GM19468 (cell line): ENCODE measurements around the gene TBC1D4.
"Not testable (repeated sequence)": the region's sequence is repeated elsewhere in the genome, so short reads cannot be mapped to it uniquely, and the experiment has no call there.

ENCODE experiments used
- ATAC-seq: cut with Tn5 transposase; IDR thresholded peaks from one replicate; pipeline ENCODE4 v1.9.1; 2021; ENCODE audit warnings: mild to moderate bottlenecking, moderate library complexity, moderate number of reproducible peaks; ENCODE audit not compliant: unreplicated experiment; ENCODE audit errors: extremely low read depth

Gene TBC1D4

DNA sequence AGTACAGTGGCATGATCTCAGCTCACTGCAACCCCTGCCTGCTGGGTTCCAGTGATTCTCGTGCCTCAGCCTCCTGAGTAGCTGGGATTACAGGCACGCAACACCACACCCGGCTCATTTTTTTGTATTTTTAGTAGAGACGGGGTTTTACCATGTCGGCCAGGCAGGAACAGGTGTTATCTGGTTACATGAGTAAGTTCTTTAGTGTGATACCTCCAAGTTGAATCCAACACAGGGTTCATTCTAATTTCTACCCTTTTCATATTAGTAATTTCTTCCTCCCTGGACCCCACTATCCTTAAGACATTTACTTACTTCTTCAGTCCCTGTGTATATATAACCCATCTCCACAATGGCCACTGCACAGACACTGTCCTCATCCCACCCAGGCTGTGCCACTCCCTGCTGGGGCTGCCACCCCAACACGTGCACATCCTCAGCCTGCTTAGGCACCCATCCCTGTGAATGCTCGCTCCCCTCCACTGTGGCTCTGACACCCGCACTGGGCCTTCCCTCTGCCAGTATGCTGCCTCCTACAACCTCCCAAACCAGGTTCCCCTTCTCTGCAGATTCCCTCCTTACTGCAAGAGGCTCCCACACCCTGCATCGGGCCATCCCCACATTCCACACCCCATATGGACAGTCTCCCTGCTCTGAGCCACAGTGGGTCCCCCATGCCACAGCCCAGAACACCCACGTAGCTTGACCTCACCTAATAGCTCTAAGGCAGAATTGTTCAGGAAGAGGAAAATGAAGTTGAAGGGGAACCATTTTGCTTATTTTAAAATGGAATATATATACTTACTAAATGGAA is 147.1 kb downstream of the TBC1D4 start:
- no peak for ATAC-seq

DNA sequence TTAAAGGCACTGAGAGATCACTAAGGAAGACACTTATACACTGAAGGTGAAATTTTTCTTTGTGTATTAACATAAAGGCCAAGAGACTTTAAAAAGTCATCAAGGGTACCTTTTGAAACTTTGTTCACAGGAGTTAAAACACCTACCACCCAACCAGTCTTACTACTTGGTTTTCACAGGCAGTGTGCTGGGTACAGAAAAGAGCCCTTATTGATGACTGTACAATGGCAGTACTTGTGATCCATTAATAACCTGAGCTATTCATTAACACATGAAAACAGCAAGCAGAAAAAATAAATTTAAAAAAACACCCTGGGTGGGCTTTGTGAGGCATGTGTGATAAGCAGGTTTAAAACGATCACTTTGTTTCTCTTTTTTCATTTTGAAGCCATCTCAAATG is 148.9 kb downstream of the TBC1D4 start:
- no peak for ATAC-seq

DNA sequence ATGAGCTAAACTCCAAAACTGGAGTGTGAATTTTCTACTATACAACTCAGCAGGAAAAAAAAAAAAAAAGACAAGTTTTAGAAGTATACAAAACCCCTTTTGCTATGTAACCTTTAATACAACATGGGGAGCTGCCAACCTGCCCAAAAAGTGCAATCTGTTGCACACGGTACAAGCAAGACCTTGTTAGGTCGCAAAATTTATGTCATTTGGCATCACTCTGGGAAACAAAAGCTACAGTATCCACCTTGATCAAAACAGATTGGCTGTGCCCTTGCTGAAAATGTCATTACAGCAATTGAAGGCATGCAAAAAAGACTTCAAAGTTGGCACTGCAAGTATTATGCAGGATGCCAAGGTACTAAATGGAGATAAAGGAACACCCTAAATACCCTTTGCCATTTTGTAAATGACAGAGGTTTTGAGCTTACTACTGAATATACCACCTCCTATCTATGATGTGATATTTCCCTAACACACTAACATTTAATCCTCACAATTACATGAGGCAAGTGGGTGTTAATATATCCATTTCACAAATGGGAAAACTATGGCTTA is 150.1 kb downstream of the TBC1D4 start:
- ATAC-seq = no peak

DNA sequence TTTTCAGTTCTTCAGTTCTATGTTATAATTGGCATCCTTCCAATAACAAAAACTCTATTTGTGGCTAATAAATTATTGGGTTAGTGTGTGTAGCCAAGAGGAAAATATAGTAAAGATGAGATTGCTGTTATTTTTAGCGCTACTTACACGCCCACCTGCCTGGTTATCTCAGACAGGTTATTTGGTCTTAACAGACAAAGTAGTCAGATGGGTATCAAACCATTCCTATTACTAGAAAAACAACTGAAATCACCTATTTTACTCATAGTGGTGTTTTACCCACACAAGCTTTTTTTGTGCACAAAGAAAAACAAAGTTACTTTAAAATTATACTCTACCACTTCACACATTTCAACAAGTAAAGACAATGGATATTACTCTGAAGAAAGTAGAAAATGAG is 151.2 kb downstream of the TBC1D4 start:
- no peak for ATAC-seq

DNA sequence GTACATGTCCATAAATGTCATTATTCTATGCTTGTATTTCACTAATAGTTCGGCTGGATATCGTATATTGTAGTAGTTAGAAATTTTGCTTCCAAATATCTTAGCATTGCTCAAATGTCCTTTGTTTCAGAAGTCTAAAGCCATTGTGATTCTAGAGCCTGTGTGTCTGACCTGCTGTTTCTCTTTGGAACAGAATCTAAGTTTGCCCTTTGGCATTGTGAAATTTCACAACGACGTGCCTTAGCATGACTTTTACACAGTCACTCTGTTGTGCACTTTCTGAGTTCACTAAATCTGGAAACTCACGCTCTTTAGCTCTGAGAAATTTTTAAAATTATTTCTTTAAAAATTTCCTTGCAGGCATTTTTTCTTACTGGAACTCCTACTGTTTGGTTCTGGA is 152.2 kb downstream of the TBC1D4 start:
- no peak for ATAC-seq

DNA sequence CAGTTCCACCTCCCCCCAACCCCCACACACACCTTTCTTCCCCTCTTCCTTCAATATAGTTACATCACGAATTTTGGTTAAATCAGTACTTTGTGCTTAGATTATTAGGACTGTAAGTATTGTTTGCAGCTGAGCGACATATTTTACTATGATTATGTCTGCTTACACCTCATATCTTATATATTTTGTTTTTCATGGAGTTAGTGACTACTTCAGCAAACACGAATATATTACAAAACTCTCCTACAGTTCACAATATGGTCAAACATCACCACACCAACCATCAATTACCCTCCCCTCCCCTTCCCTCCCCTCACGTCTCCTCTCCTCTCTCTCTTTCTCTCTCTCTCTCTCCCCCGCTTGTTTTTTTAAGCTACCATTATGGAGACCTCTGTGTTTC is 152.9 kb downstream of the TBC1D4 start:
- ATAC-seq = no peak

DNA sequence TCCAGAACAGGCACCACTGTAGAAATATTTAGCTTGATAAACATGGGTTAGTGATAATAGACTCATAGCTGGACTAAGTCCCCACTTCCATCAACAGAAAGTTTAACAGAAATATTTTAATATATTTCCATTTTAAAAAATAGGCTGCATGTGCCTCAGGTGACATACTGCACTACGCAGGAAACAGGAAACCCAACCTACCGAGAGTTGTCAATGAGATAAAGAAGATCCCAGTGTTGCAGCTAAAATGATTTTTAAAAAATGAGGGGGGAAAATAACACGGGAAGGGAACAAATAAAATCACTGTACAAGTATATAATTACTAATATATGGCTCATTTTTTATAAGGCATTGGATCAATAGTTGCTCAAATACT is 154.8 kb downstream of the TBC1D4 start:
- no peak for ATAC-seq

DNA sequence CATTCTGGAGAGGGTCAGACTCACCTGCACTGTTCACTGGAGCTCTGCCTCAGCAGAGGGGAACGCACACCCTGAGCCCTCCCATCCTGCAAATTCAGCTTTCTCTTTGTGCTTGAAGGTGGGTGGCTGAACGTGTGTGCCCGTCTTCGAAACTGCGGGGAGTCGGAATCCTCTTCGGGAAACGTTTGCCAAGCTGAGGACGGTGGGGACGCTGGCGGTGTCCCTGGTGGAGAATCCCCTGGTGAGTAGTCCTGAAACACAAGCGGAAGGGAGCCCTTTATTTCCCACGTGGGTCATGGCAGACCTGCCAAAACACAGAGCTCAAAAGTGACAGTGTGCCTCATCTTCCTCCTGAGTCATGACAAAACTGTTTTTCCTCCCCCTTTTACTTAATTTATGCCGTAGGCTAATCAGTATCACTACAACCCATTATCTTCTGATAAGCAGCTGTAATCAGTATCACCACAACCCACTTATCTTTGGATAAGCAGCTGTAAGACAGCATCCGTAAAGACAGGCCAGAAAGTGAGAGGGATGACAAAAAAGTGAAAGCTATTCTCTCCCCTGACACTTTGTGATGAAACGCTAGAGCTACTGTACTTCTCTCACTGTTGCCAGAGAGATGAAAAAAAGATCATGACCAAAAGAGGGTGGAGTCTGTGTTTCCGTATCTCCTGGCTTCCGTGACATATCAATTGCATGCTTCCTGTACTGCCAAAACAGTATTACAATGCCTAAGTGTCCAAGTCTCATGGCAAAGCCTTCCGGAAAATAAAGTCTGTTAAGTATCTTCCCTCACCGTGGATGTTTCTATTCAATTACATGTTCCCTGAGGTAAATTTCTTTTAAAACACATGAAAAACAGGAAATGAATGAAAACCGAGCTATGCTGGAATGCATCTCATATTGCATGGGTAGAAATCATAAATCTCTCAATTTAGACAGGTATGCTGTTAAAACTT is 155.5 kb downstream of the TBC1D4 start:
- ATAC-seq = peak; percentile 93

DNA sequence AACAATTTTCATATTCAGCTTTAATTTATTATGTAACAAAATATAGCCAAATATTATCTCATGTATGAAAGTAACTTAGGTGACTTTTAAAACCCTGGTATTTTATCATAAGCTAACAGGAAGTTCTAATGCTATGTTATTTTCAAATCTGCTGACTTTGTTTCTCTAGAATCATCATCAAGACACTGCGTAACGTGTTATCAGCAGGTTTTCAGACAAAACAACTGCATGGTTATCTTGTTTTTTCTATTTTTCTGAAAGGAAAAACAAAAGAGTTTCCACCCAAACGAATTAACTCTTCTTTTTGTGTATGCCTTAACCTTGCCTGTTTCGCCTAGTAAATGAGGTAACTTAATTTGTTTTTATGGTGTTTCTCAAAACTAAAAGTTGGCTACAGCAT is 156.3 kb downstream of the TBC1D4 start:
- ATAC-seq = no peak

DNA sequence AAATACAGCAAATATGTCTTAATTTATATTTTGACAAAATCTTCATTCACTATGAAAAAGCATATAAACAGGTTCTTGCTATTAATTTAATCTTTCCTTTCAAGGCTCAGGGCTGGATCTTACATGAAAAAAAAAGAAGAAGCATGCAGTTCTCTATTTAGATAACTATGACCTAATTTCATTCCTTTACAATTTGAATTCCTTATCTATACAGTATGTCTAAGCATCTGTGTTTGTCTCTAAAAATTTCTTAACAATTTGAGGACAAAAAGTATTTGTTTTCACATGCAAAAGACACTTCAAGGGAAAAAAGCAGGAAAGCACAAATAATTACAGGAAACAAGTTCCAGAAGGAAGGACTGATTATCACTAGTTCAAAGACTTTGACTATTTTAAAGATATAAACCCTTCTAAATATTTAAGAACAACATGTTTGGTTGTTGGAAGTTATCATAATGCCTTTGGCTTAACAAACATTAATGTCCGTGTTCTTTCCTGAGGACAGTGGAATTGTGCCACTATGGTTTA is 157.5 kb downstream of the TBC1D4 start:
- no peak for ATAC-seq

DNA sequence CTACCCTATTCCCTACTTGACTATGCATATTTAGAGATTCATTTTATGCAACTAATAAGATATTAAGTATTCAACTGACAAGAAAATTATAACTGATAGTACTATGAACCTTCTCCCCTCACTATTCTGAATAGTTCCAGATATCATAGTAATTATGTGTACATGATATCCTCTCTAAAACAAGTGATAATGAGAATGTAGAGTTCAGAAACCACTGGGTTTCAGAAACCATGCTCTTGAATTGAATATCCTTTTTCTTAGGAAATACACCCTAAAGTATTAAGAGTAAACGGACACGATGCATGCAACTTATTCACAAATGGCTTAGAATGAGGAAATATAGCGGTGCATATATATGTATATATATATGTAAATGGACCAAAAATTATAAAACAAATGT is 160.9 kb downstream of the TBC1D4 start:
- ATAC-seq = no peak

DNA sequence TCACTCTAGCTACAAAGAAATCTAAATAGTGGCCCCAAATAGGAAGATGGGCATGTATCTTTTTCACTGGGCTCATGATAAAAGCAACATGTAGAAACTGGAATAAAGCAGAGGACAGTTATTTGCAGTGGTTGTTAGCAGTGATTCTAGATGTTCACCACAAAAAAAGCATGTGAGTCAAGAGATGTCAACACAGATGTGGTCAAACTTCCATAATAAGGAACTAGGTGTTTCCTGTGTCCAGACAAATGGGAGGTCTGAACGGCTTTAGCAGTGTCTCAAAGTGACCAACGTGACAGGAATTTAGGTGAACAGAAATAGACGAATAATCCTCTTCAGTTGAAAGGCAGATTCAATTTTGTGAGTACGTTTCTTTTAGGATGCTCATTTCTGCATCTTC is 162.7 kb downstream of the TBC1D4 start:
- ATAC-seq = no peak

DNA sequence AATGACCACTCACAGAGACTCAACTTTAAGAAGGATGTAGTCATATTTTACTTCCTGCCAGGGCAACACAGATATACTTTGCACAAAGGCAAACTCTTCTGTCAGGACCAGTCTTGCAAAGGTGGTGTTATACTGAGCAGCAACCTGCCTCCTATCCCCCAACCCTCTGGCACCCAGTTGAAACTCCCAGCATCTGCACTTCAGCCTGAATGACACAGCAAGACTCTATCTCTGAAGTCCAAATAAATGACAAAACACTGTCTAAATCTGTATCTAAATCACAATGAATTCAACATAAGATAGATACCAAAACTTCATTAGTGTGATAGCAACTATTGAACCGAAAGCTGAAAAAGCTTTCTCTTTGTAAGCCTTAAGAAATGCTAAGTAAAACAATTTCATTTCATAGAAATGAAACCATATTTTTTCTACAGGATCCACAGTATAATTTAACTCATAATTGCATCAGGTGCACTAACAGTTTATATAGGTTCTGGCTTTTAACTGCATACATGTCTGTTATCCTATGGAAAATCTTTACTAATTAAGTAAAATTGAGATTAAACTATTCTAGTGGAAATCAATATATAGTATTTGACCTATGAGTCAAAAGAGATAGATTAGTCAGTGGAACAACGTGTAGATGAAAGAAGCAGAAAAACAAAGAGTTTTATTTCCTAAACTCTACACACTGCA is 163.7 kb downstream of the TBC1D4 start:
- no peak for ATAC-seq

DNA sequence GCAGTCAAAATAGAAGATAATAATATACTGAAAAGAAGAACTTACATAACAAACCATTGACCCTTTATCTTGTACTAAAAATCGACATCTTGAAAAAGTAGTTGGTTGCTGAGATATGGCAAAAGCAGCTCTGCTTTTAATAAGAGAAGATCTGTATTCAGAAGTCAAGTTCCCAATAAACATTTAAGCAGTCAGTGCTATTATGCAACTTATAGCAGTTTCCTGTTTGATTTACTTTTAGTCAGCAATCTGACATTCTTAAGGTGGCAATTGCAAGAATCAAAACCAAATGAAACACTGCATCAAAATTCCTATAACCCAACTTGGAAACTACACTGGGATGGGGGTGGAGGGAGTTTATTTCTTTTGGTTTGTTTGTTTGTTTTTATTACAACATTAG is 165.5 kb downstream of the TBC1D4 start:
- ATAC-seq = no peak

DNA sequence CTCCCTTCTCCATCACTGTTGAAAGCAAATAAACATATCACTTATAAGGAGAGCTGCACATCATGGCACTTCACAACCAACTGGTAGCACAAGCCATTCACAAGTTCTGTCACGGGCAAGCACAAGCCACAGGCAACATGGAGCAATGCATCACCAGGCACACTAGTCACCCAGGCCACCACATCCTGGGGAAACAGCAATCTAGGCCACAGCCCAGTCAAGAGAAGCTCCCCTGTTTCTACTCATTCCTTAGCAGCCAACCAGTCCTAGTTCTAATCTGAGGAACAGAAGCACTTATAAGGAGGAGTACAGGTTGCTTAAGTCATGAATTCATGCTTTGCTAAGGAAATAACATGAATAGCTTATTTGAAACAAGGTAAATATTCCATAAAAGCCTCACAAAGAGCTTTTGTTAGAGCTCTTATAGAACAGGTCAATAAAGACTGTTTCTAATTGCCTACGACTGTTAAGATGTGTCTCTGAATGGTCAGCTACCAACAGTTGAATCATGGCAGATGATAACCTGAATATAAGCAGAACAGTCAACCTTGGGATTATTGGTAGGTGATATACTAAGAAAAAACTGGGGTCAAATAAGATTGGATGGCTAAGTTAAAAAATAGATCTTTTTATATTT is 169.0 kb downstream of the TBC1D4 start:
- no peak for ATAC-seq

DNA sequence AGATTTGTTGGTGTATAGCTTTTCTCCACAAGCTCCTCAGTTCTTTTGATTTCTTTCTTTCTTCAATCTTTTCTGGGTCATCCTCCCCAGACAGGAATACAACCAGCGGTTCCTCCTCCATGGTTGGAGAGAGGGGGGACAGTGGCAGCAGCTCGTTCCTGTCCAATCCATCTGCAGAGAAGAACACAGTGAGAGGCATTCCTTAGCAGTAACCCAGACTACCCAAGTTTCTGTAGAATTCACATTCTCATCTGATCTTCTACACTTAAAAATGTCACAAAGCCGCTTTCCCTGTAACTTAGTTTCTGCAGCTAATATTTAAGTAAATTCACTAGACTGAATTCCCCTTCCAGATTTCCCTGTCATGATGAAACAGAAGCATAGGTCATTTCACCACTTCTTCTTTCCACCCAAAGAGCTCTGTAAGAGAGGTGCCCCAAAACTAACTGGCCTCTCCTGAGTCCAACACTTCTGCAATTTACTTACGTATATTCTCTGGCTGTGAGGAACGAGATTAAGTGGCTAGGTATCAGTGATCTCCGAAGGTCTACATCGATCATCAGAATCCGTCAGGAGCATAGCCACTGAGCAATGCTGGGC is 171.9 kb downstream of the TBC1D4 start:
- ATAC-seq = no peak

DNA sequence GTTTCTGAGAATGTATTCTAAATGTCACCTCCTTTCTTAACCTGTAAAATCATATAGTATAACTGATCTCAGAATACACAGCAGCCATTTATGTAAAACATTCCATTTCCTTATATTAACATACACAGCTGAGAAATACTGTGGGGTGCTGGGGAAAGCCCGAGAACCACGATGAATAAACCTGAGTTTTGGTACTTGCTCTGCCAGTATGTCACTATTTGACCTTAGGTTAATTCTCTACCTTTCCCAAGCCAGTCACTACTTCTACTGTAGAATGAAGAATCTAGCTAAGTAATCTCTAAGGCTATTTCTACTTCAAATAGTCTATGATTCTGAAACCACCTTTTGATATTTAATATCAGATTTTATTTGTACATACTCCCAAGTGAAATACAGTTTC is 173.7 kb downstream of the TBC1D4 start:
- no peak for ATAC-seq

DNA sequence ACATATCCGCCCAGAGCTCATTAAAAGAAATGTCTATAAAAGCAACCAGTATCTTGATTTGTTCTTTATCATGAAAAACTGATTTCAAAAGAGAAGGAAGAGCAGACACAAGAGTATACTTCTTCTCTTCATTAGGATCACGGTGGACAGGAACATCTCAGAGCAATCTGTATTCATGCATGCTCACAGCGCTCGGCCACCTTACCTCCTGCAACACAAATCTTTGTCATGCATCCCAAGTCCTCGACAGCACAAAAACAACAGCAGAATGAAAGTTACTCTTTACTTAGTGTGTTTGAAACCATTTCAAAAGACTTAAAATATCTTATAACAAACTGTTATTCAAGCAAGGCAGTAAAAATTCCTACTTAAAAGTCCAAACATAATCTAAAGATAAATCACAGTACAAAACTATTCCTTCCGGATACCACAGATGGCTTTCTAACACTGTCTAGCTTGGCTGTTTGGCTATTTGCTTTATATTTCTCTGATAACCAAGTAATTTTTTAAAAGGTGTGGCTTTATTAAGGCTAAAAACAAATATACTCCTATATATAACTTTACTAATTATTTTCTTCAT is 174.5 kb downstream of the TBC1D4 start:
- no peak for ATAC-seq

DNA sequence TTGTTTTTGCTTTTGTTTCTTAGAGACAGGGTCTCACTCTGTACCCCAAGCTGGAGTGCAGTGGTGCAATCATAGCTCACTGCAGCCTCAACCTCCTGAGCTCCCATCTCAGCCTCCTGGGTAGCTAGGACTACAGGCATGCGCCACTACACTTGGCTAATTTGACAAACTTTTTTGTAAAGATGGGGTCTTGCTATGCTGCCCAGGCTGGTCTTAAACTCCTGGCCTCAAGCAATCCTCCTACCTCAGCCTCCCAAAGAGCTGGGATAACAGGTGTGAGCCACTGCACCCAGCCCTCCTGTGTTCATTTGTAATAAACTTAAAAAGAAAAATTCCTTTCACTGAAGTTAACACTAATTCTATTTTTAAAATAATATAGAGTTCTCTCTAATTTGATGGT is 175.0 kb downstream of the TBC1D4 start:
- ATAC-seq = not testable (repeated sequence)
